Parathyroid adenoma (tissue), 2 donors: ENCODE measurements around the gene FASLG.
"Not testable (repeated sequence)": the region's sequence is repeated elsewhere in the genome, so short reads cannot be mapped to it uniquely, and the experiment has no call there.

Source experiments
- H2AFZ ChIP-seq: fragments of 300-600 bp; sonication (generic); one replicate; pipeline ENCODE4 v1.7.0; 2017; ENCODE audit warnings: antibody characterized with exemption, mild to moderate bottlenecking
- H3K27ac ChIP-seq: fragments of 300-600 bp; sonication (generic); one replicate; pipeline ENCODE4 v1.7.0; 2017
- H3K27me3 ChIP-seq: fragments of 300-600 bp; sonication (generic); one replicate; pipeline ENCODE4 v1.7.0; 2017; ENCODE audit warnings: low read length; ENCODE audit not compliant: control insufficient read depth, insufficient read depth
- H3K36me3 ChIP-seq: fragments of 300-600 bp; sonication (generic); one replicate; pipeline ENCODE4 v1.7.0; 2017; ENCODE audit warnings: low read length; ENCODE audit not compliant: control insufficient read depth, insufficient read depth
- H3K4me1 ChIP-seq: fragments of 300-600 bp; sonication (generic); one replicate; pipeline ENCODE4 v1.7.0; 2017; ENCODE audit warnings: control low read depth
- H3K4me2 ChIP-seq: fragments of 300-600 bp; sonication (generic); one replicate; pipeline ENCODE4 v1.7.0; 2017; ENCODE audit warnings: low read length
- H3K4me3 ChIP-seq: fragments of 300-600 bp; sonication (generic); one replicate; pipeline ENCODE4 v1.7.0; 2017; ENCODE audit warnings: low read depth, low read length
- H3K79me2 ChIP-seq: fragments of 300-600 bp; sonication (generic); one replicate; pipeline ENCODE4 v1.7.0; 2017; ENCODE audit warnings: control low read depth
- H3K9ac ChIP-seq: fragments of 300-600 bp; sonication (generic); one replicate; pipeline ENCODE4 v1.7.0; 2017; ENCODE audit warnings: mild to moderate bottlenecking
- H3K9me3 ChIP-seq: fragments of 300-600 bp; sonication (generic); one replicate; pipeline ENCODE4 v1.7.0; 2017; ENCODE audit warnings: low read length; ENCODE audit not compliant: control insufficient read depth
- CTCF ChIP-seq: fragments of 300-600 bp; sonication (generic); IDR thresholded peaks from one replicate; pipeline ENCODE4 v1.7.0; 2017; ENCODE audit warnings: antibody characterized with exemption, mild to moderate bottlenecking
- donor health status: primary hyperparathyroidism.

The FASLG gene

GRCh38 chr1:172616636-172617035 lies 42.3 kb upstream of the FASLG start:
- H3K27me3 ChIP-seq: no peaks in the 10 kb centered on the region

GRCh38 chr1:172620603-172621002 lies 38.3 kb upstream of the FASLG start:
- H3K79me2 ChIP-seq, H3K9me3 ChIP-seq, H3K9ac ChIP-seq, H2AFZ ChIP-seq, H3K27me3 ChIP-seq, H3K4me3 ChIP-seq, H3K4me1 ChIP-seq, H3K27ac ChIP-seq, H3K4me2 ChIP-seq, H3K36me3 ChIP-seq: not testable (repeated sequence)

More at GRCh38 chr1:172616636-172617035, 42.3 kb upstream of the FASLG start:
- Histone ChIP-seq H3K9me3 (no peaks in the 10 kb centered on the region), H3K9ac (no peak overlapping the region), H3K36me3 (no peaks in the 10 kb centered on the region), H3K79me2 (no peaks in the 10 kb centered on the region), H3K27ac (no peak overlapping the region), H3K4me3 (no peak overlapping the region), H3K4me2 (no peak overlapping the region), H2AFZ (no peak overlapping the region), H3K4me1 (no peaks in the 10 kb centered on the region)
- no peak for TF ChIP-seq CTCF

- Histone ChIP-seq H3K27ac (no peak overlapping the region), H3K27me3 (no peaks in the 10 kb centered on the region), H3K9ac (no peak overlapping the region), H2AFZ (no peak overlapping the region), H3K36me3 (no peaks in the 10 kb centered on the region), H3K4me1 (no peaks in the 10 kb centered on the region), H3K4me2 (no peak overlapping the region), H3K4me3 (no peak overlapping the region), H3K9me3 (no peaks in the 10 kb centered on the region), H3K79me2 (no peaks in the 10 kb centered on the region)
- TF ChIP-seq CTCF: no peak
Measured at GRCh38 chr1:172622541-172622940, 36.4 kb upstream of the FASLG start.

GRCh38 chr1:172623748-172624147 lies 35.2 kb upstream of the FASLG start:
- H3K9me3 ChIP-seq: no peaks in the 10 kb centered on the region
- TF ChIP-seq CTCF: no peak
- H3K4me2 ChIP-seq: no peak overlapping the region
- H3K9ac ChIP-seq: no peak overlapping the region
- H3K4me3 ChIP-seq: no peak overlapping the region
- no peak overlapping the region for H2AFZ ChIP-seq
- H3K27ac ChIP-seq: no peak overlapping the region
- no peaks in the 10 kb centered on the region for H3K27me3 ChIP-seq
- no peaks in the 10 kb centered on the region for H3K36me3 ChIP-seq
- no peaks in the 10 kb centered on the region for H3K79me2 ChIP-seq
- H3K4me1 ChIP-seq: no peaks in the 10 kb centered on the region

GRCh38 chr1:172626845-172627244 lies 32.1 kb upstream of the FASLG start:
- Histone ChIP-seq H2AFZ (no peak overlapping the region), H3K9ac (no peak overlapping the region), H3K36me3 (no peaks in the 10 kb centered on the region), H3K27me3 (no peaks in the 10 kb centered on the region), H3K4me2 (no peak overlapping the region), H3K27ac (no peak overlapping the region), H3K4me3 (no peak overlapping the region), H3K9me3 (no peaks in the 10 kb centered on the region), H3K79me2 (no peaks in the 10 kb centered on the region), H3K4me1 (no peaks in the 10 kb centered on the region)
- no peak for TF ChIP-seq CTCF
